GM23338 (cell line): Measurements from ENCODE around the gene EIF4A3. TPM values are rescaled to one million over a fixed set of nuclear protein-coding genes. Genes with fewer than 3 reads are reported as not detected.

Experiments
- ATAC-seq: fragments of 200-7000 bp; cut with Tn5 transposase; 3 replicates; pipeline ENCODE4 v1.9.1; 2020
- DNase-seq: peaks from one replicate; pipeline ENCODE4 v3.0.0-alpha.2; 2015; ENCODE audit warnings: low spot score
- H2AFZ ChIP-seq: fragments of 200-600 bp; sonication (generic); 2 replicates; pipeline ENCODE4 v1.8.0; 2016; ENCODE audit warnings: antibody characterized with exemption, mild to moderate bottlenecking, moderate library complexity
- H3F3A ChIP-seq: fragments of 200-600 bp; sonication (generic); replicated peaks from 2 replicates; pipeline ENCODE4 v1.8.0; 2017; ENCODE audit warnings: antibody characterized with exemption, mixed run types, low read depth
- H3K27ac ChIP-seq: fragments of 200-600 bp; sonication (generic); 2 replicates; pipeline ENCODE4 v1.6.1; 2016; ENCODE audit warnings: low read depth
- H3K27me3 ChIP-seq: fragments of 200-600 bp; sonication (generic); 2 replicates; pipeline ENCODE4 v1.8.0; 2016; ENCODE audit warnings: mild to moderate bottlenecking, mixed run types, moderate library complexity; ENCODE audit not compliant: insufficient read depth
- H3K36me3 ChIP-seq: fragments of 200-600 bp; sonication (generic); 2 replicates; pipeline ENCODE4 v1.8.0; 2016; ENCODE audit warnings: mild to moderate bottlenecking; ENCODE audit not compliant: insufficient read depth
- H3K4me1 ChIP-seq: fragments of 200-600 bp; sonication (generic); 2 replicates; pipeline ENCODE4 v1.8.0; 2016; ENCODE audit warnings: mild to moderate bottlenecking, moderate library complexity; ENCODE audit not compliant: insufficient read depth
- H3K4me2 ChIP-seq: fragments of 200-600 bp; sonication (generic); 2 replicates; pipeline ENCODE4 v1.7.1; 2017; ENCODE audit warnings: mixed run types
- H3K4me3 ChIP-seq: fragments of 200-600 bp; sonication (generic); 2 replicates; pipeline ENCODE4 v1.6.1; 2016; ENCODE audit warnings: mixed run types
- H3K79me2 ChIP-seq: fragments of 200-600 bp; sonication (generic); replicated peaks from 2 replicates; pipeline ENCODE4 v1.8.0; 2017; ENCODE audit warnings: mild to moderate bottlenecking; ENCODE audit not compliant: insufficient read depth
- H3K9me2 ChIP-seq: fragments of 200-600 bp; sonication (generic); 2 replicates; pipeline ENCODE4 v1.8.0; 2017; ENCODE audit not compliant: insufficient read depth
- H4K20me1 ChIP-seq: fragments of 200-600 bp; sonication (generic); replicated peaks from 2 replicates; pipeline ENCODE4 v1.8.0; 2017; ENCODE audit warnings: mild to moderate bottlenecking; ENCODE audit not compliant: insufficient read depth
- H3K27ac Mint-ChIP-seq: 2 replicates; pipeline ENCODE4 v1.8.0; 2020; ENCODE audit warnings: inconsistent platforms, mild to moderate bottlenecking, moderate library complexity, mixed read lengths
- H3K27me3 Mint-ChIP-seq: 3 replicates; pipeline ENCODE4 v1.8.0; 2022; ENCODE audit warnings: low read depth, mild to moderate bottlenecking, moderate library complexity, mixed read lengths, inconsistent platforms; ENCODE audit not compliant: insufficient read depth, poor library complexity
- H3K36me3 Mint-ChIP-seq: 3 replicates; pipeline ENCODE4 v1.8.0; 2021; ENCODE audit warnings: low read depth, mild to moderate bottlenecking, inconsistent platforms, moderate library complexity, mixed read lengths
- H3K4me1 Mint-ChIP-seq: 3 replicates; pipeline ENCODE4 v1.8.0; 2020; ENCODE audit warnings: mild to moderate bottlenecking, inconsistent platforms, mixed read lengths
- H3K4me3 Mint-ChIP-seq: 3 replicates; pipeline ENCODE4 v1.8.0; 2021; ENCODE audit warnings: moderate library complexity, mild to moderate bottlenecking, inconsistent platforms, mixed read lengths
- H3K9me3 Mint-ChIP-seq: 3 replicates; pipeline ENCODE4 v1.8.0; 2020; ENCODE audit warnings: moderate library complexity, mild to moderate bottlenecking, inconsistent platforms, mixed read lengths
- CREB1 ChIP-seq: fragments of 250-450 bp; sonication (Bioruptor Pico); IDR thresholded peaks from 2 replicates; pipeline ENCODE4 v1.5.0; 2020; ENCODE audit warnings: low read depth, mild to moderate bottlenecking, moderate library complexity
- CTCF ChIP-seq, 2 experiments: fragments of 200-600 bp in 1 of 2; sonication (generic) in 1 of 2; conservative IDR thresholded peaks; 2 replicates each; pipeline versions ENCODE4 v1.5.1 to v1.6.1; 2016 to 2017; ENCODE audit warnings: antibody characterized with exemption in 2 of 2, low read depth in 2 of 2, mild to moderate bottlenecking in 2 of 2, moderate library complexity in 1 of 2
- EZH2 ChIP-seq: fragments of 200-600 bp; sonication (generic); IDR thresholded peaks from one replicate; pipeline ENCODE4 v1.8.0; 2017; ENCODE audit warnings: antibody characterized with exemption, mild to moderate bottlenecking, low read depth; ENCODE audit not compliant: unreplicated experiment
- JUNB ChIP-seq: IDR thresholded peaks from one replicate; pipeline ENCODE4 v1.6.1; 2016; ENCODE audit warnings: antibody characterized with exemption; ENCODE audit not compliant: unreplicated experiment
- POLR2AphosphoS5 ChIP-seq: IDR thresholded peaks from 2 replicates; pipeline ENCODE4 v1.6.1; 2016; ENCODE audit warnings: antibody characterized with exemption, low read depth
- REST ChIP-seq: IDR thresholded peaks from one replicate; pipeline ENCODE4 v1.6.1; 2018; ENCODE audit warnings: antibody characterized with exemption; ENCODE audit not compliant: unreplicated experiment
- STAT1 ChIP-seq: IDR thresholded peaks from one replicate; pipeline ENCODE4 v1.6.1; 2016; ENCODE audit warnings: antibody characterized with exemption; ENCODE audit not compliant: unreplicated experiment
- ZNF114 ChIP-seq: fragments of 250-450 bp; sonication (Bioruptor Pico); IDR thresholded peaks from 2 replicates; pipeline ENCODE4 v1.5.0; 2020; ENCODE audit warnings: mild to moderate bottlenecking, moderate library complexity
- ZNF331 ChIP-seq: fragments of 250-450 bp; sonication (Bioruptor Pico); IDR thresholded peaks from 2 replicates; pipeline ENCODE4 v1.5.0; 2020; ENCODE audit warnings: low read depth, mild to moderate bottlenecking, moderate library complexity
- ZNF462 ChIP-seq: fragments of 250-450 bp; sonication (Bioruptor Pico); IDR thresholded peaks from 2 replicates; pipeline ENCODE4 v1.5.0; 2020; ENCODE audit warnings: mild to moderate bottlenecking, moderate library complexity
- polyA plus RNA-seq: library from polyadenylated mRNA; unstranded; fragments of >200 nt; fragmentation: Nextera tagmentation; extraction: Ambion mirVana; gene quantifications from 2 replicates; pipeline ENCODE4 v1.2.1, GENCODE V29; 2016
- total RNA-seq: library from RNA; depleted of rRNA; stranded (reverse); fragments of >200 nt; shearing (Covaris generic); gene quantifications from 2 replicates; pipeline ENCODE4 v1.2.3, GENCODE V29; 2014

EIF4A3 gene
- total and polyA plus RNA-seq, 2 experiments from 2014 or later, result 146 to 156 TPM

- TF ChIP-seq ZNF462 (CRISPR knock-in tag) (no peak), STAT1 (no peak), POLR2AphosphoS5 (no peak), EZH2 (no peak), CREB1 (no peak)
These were observed 60.3 kb downstream of the EIF4A3 start (continued) for GRCh38 chr17:80086616-80087015.

- no peaks in the 10 kb centered on the region for H3K36me3 Mint-ChIP-seq
- no peak for ATAC-seq
- no peak overlapping the region for H3K27ac Mint-ChIP-seq
- TF ChIP-seq JUNB (no peak), CTCF (conservative IDR thresholded peaks at IDR 0.05; ENCODE audit: low read depth in 2 of 2) (no peak), POLR2AphosphoS5 (no peak), REST (no peak), ZNF331 (CRISPR knock-in tag) (no peak), EZH2 (no peak), ZNF114 (CRISPR knock-in tag) (no peak)
These were observed 60.8 kb downstream of the EIF4A3 start for GRCh38 chr17:80086081-80086480.

More at GRCh38 chr17:80086081-80086480, 60.8 kb downstream of the EIF4A3 start:
- no peaks in the 10 kb centered on the region; the same call in 1 of the 2 replicates for H4K20me1 ChIP-seq
- H3F3A ChIP-seq, result 0 out of 2 replicates have a peak, but pooled peaks cover 4% of the 10 kb centered on the region
- no peak for DNase-seq
- no peak overlapping the region for H3K4me3 ChIP-seq
- H3K4me1 Mint-ChIP-seq, result no peaks in the 10 kb centered on the region; the same call in 1 of the 3 replicates
- no peaks in the 10 kb centered on the region for H3K9me3 Mint-ChIP-seq
- no peak overlapping the region for H3K27ac ChIP-seq
- H3K27me3 Mint-ChIP-seq, result peaks cover 5% of the 10 kb centered on the region
- no peak overlapping the region for H2AFZ ChIP-seq
- no peaks in the 10 kb centered on the region for H3K79me2 ChIP-seq
- H3K4me1 ChIP-seq, result no peaks in the 10 kb centered on the region
- no peak overlapping the region; the same call in 2 of the 3 replicates for H3K4me3 Mint-ChIP-seq
- H3K4me2 ChIP-seq, result no peak overlapping the region
- no peaks in the 10 kb centered on the region for H3K9me2 ChIP-seq
- no peaks in the 10 kb centered on the region for H3K27me3 ChIP-seq
- H3K36me3 ChIP-seq, result no peaks in the 10 kb centered on the region
